ENCODE data around the gene ANKRD29.
"Not testable (repeated sequence)": the region's sequence is repeated elsewhere in the genome, so short reads cannot be mapped to it uniquely, and the experiment has no call there.

ANKRD29 gene

DNA sequence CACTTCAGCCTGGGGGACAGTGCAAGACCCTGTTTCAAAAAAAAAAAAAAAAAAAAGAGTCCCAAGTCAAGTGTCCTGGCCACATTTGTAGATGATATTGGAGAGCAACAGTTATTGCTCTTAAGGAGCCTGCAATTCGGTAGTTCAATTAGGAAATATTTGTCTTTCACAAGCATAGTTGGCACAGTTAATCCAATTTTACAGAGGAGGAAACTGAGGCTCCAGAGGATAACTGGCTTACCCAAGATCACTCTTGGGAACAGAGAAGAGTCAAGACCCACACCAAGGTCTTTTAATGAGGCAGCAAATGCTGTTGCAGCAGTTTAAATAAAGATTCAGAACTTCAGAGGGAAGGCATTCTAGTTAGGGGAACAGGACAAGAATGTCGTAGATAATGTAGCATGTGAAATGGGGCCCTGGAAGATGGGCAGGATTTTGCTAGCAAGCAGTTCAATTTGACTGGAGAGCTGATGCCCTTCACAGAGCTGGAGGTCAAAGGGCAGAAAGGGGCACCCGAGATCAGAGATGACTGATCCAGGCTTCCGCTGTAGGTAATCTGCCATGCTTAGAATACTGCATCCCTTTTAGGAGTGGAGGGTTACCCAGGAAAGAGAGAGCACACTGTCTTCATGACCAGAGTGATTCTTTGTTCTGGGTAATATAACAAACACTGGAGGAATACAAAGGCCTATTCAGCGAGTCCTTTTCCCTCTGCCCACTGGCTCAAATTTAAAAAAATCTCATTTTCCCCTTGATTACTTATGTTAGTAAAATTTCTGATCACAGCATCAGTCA lies 79.4 kb downstream of the ANKRD29 start:
- Histone ChIP-seq H3K4me1 (ENCODE audit: insufficient read depth, poor library complexity, severe bottlenecking) (peaks cover 47% of the 10 kb centered on the region), H3K9me3 (ENCODE audit: severe bottlenecking) (no peaks in the 10 kb centered on the region), H3K27ac (ENCODE audit: poor library complexity, severe bottlenecking) (peak overlapping the region; percentile 94), H3K4me3 (ENCODE audit: severe bottlenecking) (no peak overlapping the region), H3K27me3 (ENCODE audit: insufficient read depth, poor library complexity, severe bottlenecking) (no peaks in the 10 kb centered on the region), H3K36me3 (ENCODE audit: low read depth) (peaks cover 54% of the 10 kb centered on the region)
- TF ChIP-seq, protein P1, sequence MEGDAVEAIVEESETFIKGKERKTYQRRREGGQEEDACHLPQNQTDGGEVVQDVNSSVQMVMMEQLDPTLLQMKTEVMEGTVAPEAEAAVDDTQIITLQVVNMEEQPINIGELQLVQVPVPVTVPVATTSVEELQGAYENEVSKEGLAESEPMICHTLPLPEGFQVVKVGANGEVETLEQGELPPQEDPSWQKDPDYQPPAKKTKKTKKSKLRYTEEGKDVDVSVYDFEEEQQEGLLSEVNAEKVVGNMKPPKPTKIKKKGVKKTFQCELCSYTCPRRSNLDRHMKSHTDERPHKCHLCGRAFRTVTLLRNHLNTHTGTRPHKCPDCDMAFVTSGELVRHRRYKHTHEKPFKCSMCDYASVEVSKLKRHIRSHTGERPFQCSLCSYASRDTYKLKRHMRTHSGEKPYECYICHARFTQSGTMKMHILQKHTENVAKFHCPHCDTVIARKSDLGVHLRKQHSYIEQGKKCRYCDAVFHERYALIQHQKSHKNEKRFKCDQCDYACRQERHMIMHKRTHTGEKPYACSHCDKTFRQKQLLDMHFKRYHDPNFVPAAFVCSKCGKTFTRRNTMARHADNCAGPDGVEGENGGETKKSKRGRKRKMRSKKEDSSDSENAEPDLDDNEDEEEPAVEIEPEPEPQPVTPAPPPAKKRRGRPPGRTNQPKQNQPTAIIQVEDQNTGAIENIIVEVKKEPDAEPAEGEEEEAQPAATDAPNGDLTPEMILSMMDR (IDR thresholded peaks at IDR 0.05; ENCODE audit: poor library complexity, severe bottlenecking): no peak
- ATAC-seq (ENCODE audit: low read depth) (no peak), DNase-seq (ENCODE audit: low spot score) (no peak)

DNA sequence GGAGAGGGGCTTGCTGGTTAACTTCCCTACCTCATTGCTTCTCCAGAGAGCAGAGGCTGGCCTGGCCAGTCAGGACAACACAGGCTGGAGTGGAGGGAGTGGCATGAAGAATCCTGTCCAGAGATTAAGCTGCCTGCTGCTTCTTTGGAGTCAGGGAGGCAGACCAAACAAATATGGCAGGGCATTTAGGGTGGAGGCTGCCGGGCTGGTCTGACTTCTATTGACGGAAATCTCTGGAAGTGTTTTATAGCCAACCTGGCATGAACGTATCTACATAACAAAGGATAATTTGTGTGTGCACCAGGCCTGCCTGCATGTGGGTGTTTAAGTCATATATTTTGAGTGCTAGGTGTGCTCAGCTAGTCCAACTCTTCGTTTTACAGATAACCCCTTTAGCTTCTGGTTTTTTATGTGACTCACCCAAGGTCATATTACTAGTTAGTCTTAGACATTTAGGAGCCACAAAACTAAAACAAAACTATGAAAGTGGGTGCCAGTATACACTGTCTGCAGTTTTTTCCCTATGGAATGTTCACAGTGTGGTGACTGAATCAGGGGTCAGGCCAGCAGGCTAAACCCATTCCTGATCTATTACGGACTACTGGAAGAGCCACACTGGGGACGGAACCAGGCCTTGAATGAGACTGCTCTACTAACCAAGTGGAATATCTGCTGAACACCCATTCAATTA lies 81.9 kb downstream of the ANKRD29 start:
- H3K9me3 ChIP-seq (ENCODE audit: severe bottlenecking): no peaks in the 10 kb centered on the region
- TF ChIP-seq, protein P1 (IDR thresholded peaks at IDR 0.05; ENCODE audit: poor library complexity, severe bottlenecking): no peak
- DNase-seq (ENCODE audit: low spot score) (no peak), ATAC-seq (ENCODE audit: low read depth) (no peak)
- peaks cover 43% of the 10 kb centered on the region for H3K4me1 ChIP-seq (ENCODE audit: insufficient read depth, poor library complexity, severe bottlenecking)
- H3K36me3 ChIP-seq (ENCODE audit: low read depth): peaks cover 61% of the 10 kb centered on the region
- H3K4me3 ChIP-seq (ENCODE audit: severe bottlenecking): no peak overlapping the region
- peak overlapping the region; percentile 2 for H3K27ac ChIP-seq (ENCODE audit: poor library complexity, severe bottlenecking)
- no peaks in the 10 kb centered on the region for H3K27me3 ChIP-seq (ENCODE audit: insufficient read depth, poor library complexity, severe bottlenecking)

DNA sequence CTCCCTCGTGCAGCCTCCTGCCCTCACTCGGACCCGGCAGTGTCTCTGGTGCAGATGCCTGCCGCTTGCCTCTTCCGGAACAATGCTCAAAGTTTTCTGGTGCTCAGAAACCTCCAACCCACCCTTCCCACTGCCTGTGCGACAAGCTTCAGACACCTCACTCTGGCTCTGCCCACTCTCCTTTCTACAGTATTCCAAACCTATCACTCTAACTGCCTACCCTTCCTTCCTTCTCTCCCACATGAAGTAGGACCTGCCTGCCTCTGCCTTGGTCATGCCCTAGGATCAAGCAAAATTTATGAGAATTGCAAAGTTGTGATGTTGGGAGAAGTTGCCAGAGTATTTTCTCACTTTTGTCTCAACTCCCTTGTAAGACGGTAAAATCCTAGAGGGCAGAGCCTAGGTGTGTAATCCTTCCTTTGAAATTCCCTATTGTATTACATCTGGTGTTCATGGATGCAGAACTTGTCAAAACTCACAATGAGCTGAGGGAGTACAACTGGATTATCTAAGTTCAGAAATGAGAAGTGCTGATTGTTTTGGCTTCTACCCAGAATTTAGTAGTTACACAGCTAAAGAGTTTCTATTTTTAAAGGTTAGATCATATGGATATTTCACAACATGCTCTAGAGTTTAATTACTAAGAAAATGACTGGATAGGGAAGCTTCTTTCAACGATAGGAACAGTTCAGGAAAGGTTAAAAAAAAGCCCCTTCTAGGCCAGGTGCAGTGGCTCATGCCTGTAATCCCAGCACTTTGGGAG lies 83.6 kb downstream of the ANKRD29 start:
- H3K9me3 ChIP-seq (ENCODE audit: severe bottlenecking): no peaks in the 10 kb centered on the region
- TF ChIP-seq, protein P1 (IDR thresholded peaks at IDR 0.05; ENCODE audit: poor library complexity, severe bottlenecking): no peak
- ATAC-seq (ENCODE audit: low read depth): peak; percentile 22; the same call in 2 of the 3 replicates

DNA sequence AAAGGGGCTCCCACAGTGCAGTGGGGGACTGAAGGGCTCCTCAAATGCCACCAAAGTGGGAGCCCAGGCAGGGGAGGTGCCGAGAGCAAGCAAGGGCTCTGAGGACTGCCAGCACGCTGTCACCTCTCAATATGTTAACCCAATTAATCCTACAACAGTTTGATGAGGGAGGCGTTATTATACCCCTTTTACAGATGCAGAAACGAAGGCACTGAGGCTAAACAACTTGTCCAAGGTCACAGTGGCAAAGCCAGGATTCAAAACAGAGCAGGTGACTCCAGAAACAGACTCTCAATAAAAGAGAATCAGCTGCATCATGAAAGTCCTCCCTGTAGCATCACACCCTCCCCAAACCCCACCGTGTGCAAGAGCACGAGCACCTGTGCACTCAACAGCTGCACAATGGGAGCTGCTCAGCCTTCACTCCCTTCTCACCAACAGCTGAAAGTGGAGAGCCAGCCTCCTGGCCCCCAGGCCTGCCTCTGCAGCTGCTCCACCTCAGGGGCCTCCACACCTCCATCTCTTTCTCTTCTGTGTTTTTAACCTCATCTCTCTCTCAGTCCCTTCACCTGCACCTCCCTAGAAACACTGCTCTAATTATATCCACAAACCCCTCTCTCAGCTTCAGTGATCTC lies 84.5 kb downstream of the ANKRD29 start:
- H3K4me3 ChIP-seq (ENCODE audit: severe bottlenecking): no peak overlapping the region
- TF ChIP-seq, protein P1 (IDR thresholded peaks at IDR 0.05; ENCODE audit: poor library complexity, severe bottlenecking): no peak
- H3K4me1 ChIP-seq (ENCODE audit: insufficient read depth, poor library complexity, severe bottlenecking): peaks cover 40% of the 10 kb centered on the region
- no peaks in the 10 kb centered on the region for H3K27me3 ChIP-seq (ENCODE audit: insufficient read depth, poor library complexity, severe bottlenecking)
- ATAC-seq (ENCODE audit: low read depth) (no peak), DNase-seq (ENCODE audit: low spot score) (no peak)
- no peaks in the 10 kb centered on the region for H3K9me3 ChIP-seq (ENCODE audit: severe bottlenecking)
- no peak overlapping the region for H3K27ac ChIP-seq (ENCODE audit: poor library complexity, severe bottlenecking)
- H3K36me3 ChIP-seq (ENCODE audit: low read depth): peaks cover 69% of the 10 kb centered on the region

More for the DNA sequence above, 83.6 kb downstream of the ANKRD29 start:
- no peak for DNase-seq (ENCODE audit: low spot score)
- H3K27ac ChIP-seq (ENCODE audit: poor library complexity, severe bottlenecking): no peak overlapping the region
- H3K4me1 ChIP-seq (ENCODE audit: insufficient read depth, poor library complexity, severe bottlenecking): peaks cover 44% of the 10 kb centered on the region
- no peak overlapping the region for H3K4me3 ChIP-seq (ENCODE audit: severe bottlenecking)
- no peaks in the 10 kb centered on the region for H3K27me3 ChIP-seq (ENCODE audit: insufficient read depth, poor library complexity, severe bottlenecking)
- H3K36me3 ChIP-seq (ENCODE audit: low read depth): peaks cover 70% of the 10 kb centered on the region

DNA sequence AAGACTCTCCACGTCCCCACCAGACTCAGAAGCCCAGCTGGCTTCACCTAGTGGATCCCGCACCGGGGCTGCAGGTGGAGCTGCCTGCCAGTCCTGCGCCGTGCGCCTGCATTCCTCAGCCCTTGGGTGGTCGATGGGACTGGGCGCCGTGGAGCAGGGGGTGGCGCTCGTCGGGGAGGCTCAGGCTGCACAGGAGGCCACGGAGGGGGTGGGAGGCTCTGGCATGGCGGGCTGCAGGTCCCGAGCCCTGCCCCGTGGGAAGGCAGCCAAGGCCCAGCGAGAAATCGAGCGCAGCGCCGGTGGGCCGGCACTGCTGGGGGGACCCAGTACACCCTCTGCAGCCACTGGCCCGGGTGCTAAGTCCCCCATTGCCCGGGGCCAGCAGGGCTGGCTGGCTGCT lies 85.2 kb downstream of the ANKRD29 start:
- H3K36me3 ChIP-seq (ENCODE audit: low read depth): peaks cover 74% of the 10 kb centered on the region
- not testable (repeated sequence) for DNase-seq (ENCODE audit: low spot score); H3K4me3 ChIP-seq (ENCODE audit: severe bottlenecking); H3K27me3 ChIP-seq (ENCODE audit: insufficient read depth, poor library complexity, severe bottlenecking); H3K9me3 ChIP-seq (ENCODE audit: severe bottlenecking); H3K27ac ChIP-seq (ENCODE audit: poor library complexity, severe bottlenecking); ATAC-seq (ENCODE audit: low read depth)
- peaks cover 38% of the 10 kb centered on the region for H3K4me1 ChIP-seq (ENCODE audit: insufficient read depth, poor library complexity, severe bottlenecking)

Data from RWPE2 (cell line).